ENCODE data around the gene MYL12B.

DNA sequence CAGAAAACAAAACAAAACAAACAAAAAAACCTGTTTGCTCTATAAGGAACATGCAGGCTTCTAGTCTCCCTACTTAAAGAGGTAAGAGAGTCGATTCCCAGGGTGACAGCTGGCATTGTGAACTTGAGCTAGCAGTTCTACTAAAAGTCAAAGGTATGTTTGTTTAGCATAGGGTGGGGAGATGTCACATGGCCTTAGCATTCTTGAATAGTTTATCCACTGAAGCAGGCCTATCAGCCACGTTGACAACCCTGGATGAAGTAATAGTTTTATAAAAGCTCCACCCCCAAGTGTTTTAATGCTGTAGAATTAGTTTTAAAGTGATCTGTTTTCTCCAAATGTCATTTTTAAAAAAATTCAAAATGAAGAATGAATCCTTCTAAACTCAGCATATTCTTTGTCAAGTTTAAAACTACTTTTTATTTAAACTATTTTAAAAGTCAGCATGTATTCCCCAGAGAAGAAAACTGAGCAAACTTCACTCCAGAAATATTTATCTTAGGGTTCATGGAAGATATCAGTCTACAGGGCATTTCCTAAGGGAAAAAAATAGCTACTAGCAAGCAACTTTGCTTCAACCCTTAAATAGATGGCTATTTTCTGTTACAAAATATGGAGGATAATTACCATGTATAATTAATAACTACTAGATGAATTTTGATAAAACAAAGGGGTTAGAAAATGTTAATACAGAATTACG, 43.8 kb upstream of the MYL12B start:
- TF ChIP-seq CTCF (conservative IDR thresholded peaks at IDR 0.05) (no peak), EZH2 (IDR thresholded peaks at IDR 0.05; ENCODE audit: low read depth) (no peak)

All from PC-9 (cell line).